ENCODE results near the gene PRR12. TPM values are rescaled to one million over a fixed set of nuclear protein-coding genes. Genes with fewer than 3 reads are reported as not detected.

Gene PRR12
- total and polyA plus RNA-seq, 9 of the 15 experiments (the other 6 are each of a cell fraction or from before 2014, with no cell fraction given), result 0.01 to 21.1 (median 0.98) TPM

- in situ Hi-C loops (cut with MboI), result no loop called here
- FAIRE-seq (no peak), ATAC-seq (no peak), DNase-seq (ENCODE audit: extremely low read depth in 1 of 4, low spot score in 3 of 4) (no peak)
- H4K20me1 ChIP-seq (replicated peaks; ENCODE audit: control insufficient read depth, insufficient read depth, low read length), result peaks cover 3% of the 10 kb centered on the region; the same call in 1 of the 2 replicates
- intact Hi-C loops (cut with micrococcal nuclease), result loop anchor here (5.0 kb wide), 1 partner anchor 104 kb away; the partner anchor contains the start of gene PRMT1
- CTCF ChIA-PET (ENCODE audit: low intra/inter-chr PET ratio), result no interaction called here
- no peak overlapping the region for H2AFZ ChIP-seq (ENCODE audit: low read depth, low read length)
- no TSS peak for BruUV-seq (replicated peaks)
- no peaks in the 10 kb centered on the region for H3K9me3 ChIP-seq (replicated peaks; ENCODE audit: control insufficient read depth, insufficient read depth, low read depth, low read length)
- peaks cover 32% of the 10 kb centered on the region for H3K36me3 ChIP-seq (ENCODE audit: control insufficient read depth, insufficient read depth, low read length)
- peaks cover 16 to 21% of the 10 kb centered on the region in 2 experiments for H3K4me1 ChIP-seq (replicated peaks in 1 of 2; ENCODE audit: control insufficient read depth in 2 of 2, insufficient read depth in 2 of 2, low read length in 2 of 2)
- no peaks in the 10 kb centered on the region for H3K27me3 ChIP-seq (ENCODE audit: control insufficient read depth in 2 of 2, insufficient read depth in 2 of 2, low read length in 2 of 2)
- WGBS (ENCODE audit: insufficient coverage, low coverage, missing lambda C conversion rate), result 88% methylated on average over 7 of the region's 7 CpGs
- peaks cover 1% of the 10 kb centered on the region for H3K9me1 ChIP-seq (ENCODE audit: control insufficient read depth, insufficient read depth, low read length)
- TF ChIP-seq ZFP36 (IDR thresholded peaks at IDR 0.05; ENCODE audit: low read depth, low read length, partially characterized antibody) (peak; percentile 31), RBM39 (optimal IDR thresholded peaks at IDR 0.05; ENCODE audit: low read depth, low read length) (no peak)
- no peak overlapping the region for H3K4me2 ChIP-seq (ENCODE audit: insufficient read depth, low read length)
- H3K4me3 ChIP-seq, result no peak overlapping the region
- POLR2A ChIA-PET, result interaction anchor here (0.5 kb wide), 1 partner anchor 165 kb away, joined by 3 read pairs; no protein-coding TSS in a partner anchor
- H3K9ac ChIP-seq (ENCODE audit: insufficient read depth in 1 of 2, low read depth in 2 of 2, low read length in 2 of 2), result 0 out of 4 replicates have a peak overlapping the region, but pooled peaks of 1 of the 2 experiments have one; percentile 32
- H3K79me2 ChIP-seq (ENCODE audit: control insufficient read depth, insufficient read depth, low read length), result peaks cover 48% of the 10 kb centered on the region
- H3K27ac ChIP-seq (ENCODE audit: extremely low read depth, low read depth, low read length), result no peak overlapping the region
Observed at GRCh38 chr19:49573009-49573408, 18.0 kb upstream of the PRR12 start.

- no peak overlapping the region for H2AFZ ChIP-seq (ENCODE audit: low read depth, low read length)
- no TSS peak for BruUV-seq (replicated peaks)
- DNase-seq (ENCODE audit: extremely low read depth in 1 of 4, low spot score in 3 of 4) (no peak), FAIRE-seq (no peak), ATAC-seq (no peak)
- H3K79me2 ChIP-seq (ENCODE audit: control insufficient read depth, insufficient read depth, low read length), result peaks cover 48% of the 10 kb centered on the region
- H3K9me1 ChIP-seq (ENCODE audit: control insufficient read depth, insufficient read depth, low read length), result no peaks in the 10 kb centered on the region
- no peak overlapping the region for H3K27ac ChIP-seq (ENCODE audit: extremely low read depth, low read depth, low read length)
- peaks cover 28% of the 10 kb centered on the region; the same call in 2 of the 3 replicates for H3K36me3 ChIP-seq (ENCODE audit: control insufficient read depth, insufficient read depth, low read length)
- ChIA-PET POLR2A (interaction anchor here (0.5 to 1.7 kb wide), 4 partner anchors 17 to 165 kb away, joined by 3 to 9 read pairs (median 5); partner anchors contain the start of genes PRR12 and RPS11), CTCF (ENCODE audit: low intra/inter-chr PET ratio) (no interaction called here)
- intact Hi-C loops (cut with micrococcal nuclease) (loop anchor here (5.0 kb wide), 1 partner anchor 104 kb away; the partner anchor contains the start of gene PRMT1), in situ Hi-C loops (cut with MboI) (no loop called here)
- H4K20me1 ChIP-seq (replicated peaks; ENCODE audit: control insufficient read depth, insufficient read depth, low read length), result peaks cover 1% of the 10 kb centered on the region; the same call in 1 of the 2 replicates
- 76% methylated on average over 3 of the region's 3 CpGs for WGBS (ENCODE audit: insufficient coverage, low coverage, missing lambda C conversion rate)
- H3K4me1 ChIP-seq (replicated peaks in 1 of 2; ENCODE audit: control insufficient read depth in 2 of 2, insufficient read depth in 2 of 2, low read length in 2 of 2), result peaks cover 12 to 21% of the 10 kb centered on the region in 2 experiments
- H3K9ac ChIP-seq (ENCODE audit: insufficient read depth in 1 of 2, low read depth in 2 of 2, low read length in 2 of 2), result 0 out of 4 replicates have a peak overlapping the region, but pooled peaks of 1 of the 2 experiments have one; percentile 32
- H3K27me3 ChIP-seq (ENCODE audit: control insufficient read depth in 2 of 2, insufficient read depth in 2 of 2, low read length in 2 of 2), result no peaks in the 10 kb centered on the region
- H3K9me3 ChIP-seq (replicated peaks; ENCODE audit: control insufficient read depth, insufficient read depth, low read depth, low read length), result no peaks in the 10 kb centered on the region
- H3K4me2 ChIP-seq (ENCODE audit: insufficient read depth, low read length), result no peak overlapping the region
- no peak overlapping the region for H3K4me3 ChIP-seq
- TF ChIP-seq E4F1 (CRISPR knock-in tag; IDR thresholded peaks at IDR 0.05; ENCODE audit: borderline replicate concordance), result no peak
- TF ChIP-seq SPI1 (IDR thresholded peaks at IDR 0.05; ENCODE audit: borderline replicate concordance, low read depth, low read length), result no peak
- no peak for TF ChIP-seq GABPB1 (CRISPR knock-in tag; IDR thresholded peaks at IDR 0.05)
- no peak for TF ChIP-seq ELK1 (CRISPR knock-in tag; IDR thresholded peaks at IDR 0.05)
- TF ChIP-seq FOXA1 (IDR thresholded peaks at IDR 0.05; ENCODE audit: borderline replicate concordance), result no peak
- TF ChIP-seq SMC3 (conservative IDR thresholded peaks at IDR 0.05; ENCODE audit: insufficient read depth, low read depth, low read length), result no peak
Observed at GRCh38 chr19:49573425-49573824, 17.6 kb upstream of the PRR12 start.

All from K562 (cell line).